Tibial nerve (tissue), 4 donors: ENCODE data around the gene DLST.

Experiments
- CTCF ChIP-seq, 5 experiments: fragments of 200-600 bp in 3 of 5; fragments of 450-650 bp in 2 of 5; sonication (generic) in 3 of 5; IDR thresholded peaks; one replicate each; pipeline ENCODE4 v1.5.1; 2016 to 2019; ENCODE audit warnings: antibody characterized with exemption in 5 of 5, mild to moderate bottlenecking in 3 of 5, moderate library complexity in 2 of 5
- EP300 ChIP-seq, 2 donors: sonication (generic); formaldehyde crosslinking; IDR thresholded peaks; one replicate each; pipeline ENCODE4 v1.6.1; 2017; ENCODE audit warnings: antibody characterized with exemption in 2 of 2, mild to moderate bottlenecking in 1 of 2
- POLR2A ChIP-seq, 2 donors: fragments of 450-650 bp; IDR thresholded peaks; one replicate each; pipeline ENCODE4 v1.6.1; 2017; ENCODE audit warnings: antibody characterized with exemption in 2 of 2, mild to moderate bottlenecking in 2 of 2, moderate library complexity in 2 of 2

- TF ChIP-seq CTCF (IDR thresholded peaks at IDR 0.05): no peak
- no peak for TF ChIP-seq POLR2A (IDR thresholded peaks at IDR 0.05)
- TF ChIP-seq EP300 (IDR thresholded peaks at IDR 0.05): no peak
Observed at GRCh38 chr14:74918380-74918779, 36.7 kb downstream of the DLST start.
